Measurements from ENCODE around the gene MBP.

DNA sequence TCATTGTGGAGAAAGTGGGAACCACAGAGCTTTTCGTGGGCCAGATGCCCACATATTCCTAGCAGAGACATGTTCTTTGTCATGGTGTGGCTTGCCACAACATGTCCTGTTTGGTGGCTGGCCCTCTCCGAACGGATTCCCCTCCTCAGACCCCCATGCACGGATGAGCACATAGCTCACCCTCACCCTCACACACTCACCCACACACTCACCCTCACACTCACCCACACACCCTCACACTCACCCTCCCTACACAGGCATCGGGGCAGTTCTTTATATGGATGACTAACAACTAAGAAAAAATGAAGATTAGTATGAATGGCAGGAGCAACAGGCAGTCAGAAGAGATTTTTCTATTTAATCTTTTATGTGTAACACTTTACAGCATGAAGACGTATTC lies 160.3 kb downstream of the MBP start:
- TF ChIP-seq POLR2A (IDR thresholded peaks at IDR 0.05; ENCODE audit: low read depth, low read length) (no peak), POLR2AphosphoS5 (IDR thresholded peaks at IDR 0.05; ENCODE audit: low read depth, low read length) (no peak)

Measured in GM12892 (cell line).